Heart right ventricle (tissue), 16 donors: Measurements from ENCODE around the gene ARID3B. TPM values are rescaled to one million over a fixed set of nuclear protein-coding genes. Genes with fewer than 3 reads are reported as not detected.
"Not testable (repeated sequence)": the region's sequence is repeated elsewhere in the genome, so short reads cannot be mapped to it uniquely, and the experiment has no call there.

Experiments used
- ATAC-seq, 8 donors: fragments of 200-7000 bp; cut with Tn5 transposase; one replicate each; pipeline ENCODE4 v1.9.1; 2020; ENCODE audit warnings: mild to moderate bottlenecking in 8 of 8, moderate library complexity in 8 of 8, moderate number of reproducible peaks in 1 of 8
- DNase-seq, 2 donors: peaks; one replicate each; pipeline ENCODE4 v3.0.0-alpha.2; 2020
- H3K27ac ChIP-seq, 10 donors: fragments of 200-600 bp; sonication (generic) in 2 of 10; one replicate each; pipeline versions ENCODE4 v1.5.0 to v1.8.0; 2020 to 2022; ENCODE audit warnings: mild to moderate bottlenecking in 3 of 10
- H3K27me3 ChIP-seq, 7 donors: fragments of 200-600 bp; one replicate each; pipeline ENCODE4 v1.8.0; 2021 to 2022; ENCODE audit warnings: mild to moderate bottlenecking in 2 of 7
- H3K36me3 ChIP-seq, 9 donors: fragments of 200-600 bp; sonication (generic) in 1 of 9; one replicate each; pipeline versions ENCODE4 v1.5.0 to v1.8.0; 2020 to 2022; ENCODE audit warnings: mild to moderate bottlenecking in 2 of 9
- H3K4me1 ChIP-seq, 9 donors: fragments of 200-600 bp; sonication (generic) in 1 of 9; one replicate each; pipeline versions ENCODE4 v1.5.0 to v1.8.0; 2020 to 2022; ENCODE audit warnings: mild to moderate bottlenecking in 4 of 9
- H3K4me3 ChIP-seq, 10 donors: fragments of 200-600 bp; sonication (generic) in 2 of 10; one replicate each; pipeline versions ENCODE4 v1.5.0 to v1.8.0; 2020 to 2022; ENCODE audit warnings: mild to moderate bottlenecking in 7 of 10, moderate library complexity in 2 of 10
- H3K9me3 ChIP-seq, 11 donors: fragments of 200-600 bp in 10 of 11; sonication (generic) in 2 of 11; one replicate each; pipeline versions ENCODE4 v1.5.0 to v1.8.0; 2013 to 2022; ENCODE audit warnings: mild to moderate bottlenecking in 2 of 11, control low read depth in 1 of 11, moderate library complexity in 1 of 11
- CTCF ChIP-seq, 9 donors: fragments of 200-600 bp; sonication (generic) in 2 of 9; IDR thresholded peaks; one replicate each; pipeline versions ENCODE4 v1.5.0 to v1.8.0; 2021 to 2022; ENCODE audit warnings: antibody characterized with exemption in 9 of 9, mild to moderate bottlenecking in 5 of 9, moderate library complexity in 1 of 9
- WGBS, 2 donors: extraction: QIAGEN DNeasy Blood & Tissue Kit; methylation state at CpG; one replicate each; pipeline ENCODE4 v1.1.7; 2013; ENCODE audit warnings: inconsistent platforms in 1 of 2; 5-methylcytosine and 5-hydroxymethylcytosine counted together
- intact Hi-C, 10 donors: fragments of 100-400 bp; cut with DNase I; formaldehyde crosslinking; loops; one replicate each; pipeline versions ENCODE4 v1.11.1 to v1.14.2; 2022
- polyA plus RNA-seq, 2 donors: library from polyadenylated mRNA; stranded (reverse); fragments of 200-250 nt; gene quantifications; one replicate each; pipeline ENCODE4 v1.2.3, GENCODE V29; 2013
- total RNA-seq, 10 donors: library from RNA; stranded (reverse); fragmentation: NEBNext Ultra II Directional in 3 of 10; extraction: Animal tissue kit (Norgen Biotek cat#: 25700) in 3 of 10; gene quantifications; one replicate each; pipeline versions ENCODE4 v1.2.1 to v1.2.4, GENCODE V29; 2021 to 2023
- donor health status: Arrhythmogenic right ventricular cardiomyopathy.
- donor health status: ischemic (EF 13 %, LVEDD 7.1; RV severe dilation, severe dysfunction).
- donor health status: healthy with polysubstance abuse.
- donor health status: DM: no; HTN: yes; CAD: no.
- donor health status: DM: no; HTN: no; CAD: no.
- donor health status: ischemic (EF 25% LVEDD 6.9; RV normal size, moderate dysfunction).
- donor health status: ischemic (EF 25% LVEDD 5.7; RV mildly dilated, moderate dysfunction).
- donor health status: healthy.
- donor health status: DM: yes; HTN: yes; CAD: no.
- donor health status: Ischemic cardiomyopathy.
- donor health status: ischemic (EF 35%, LVEDD 5.7; RV mildly dilated, moderate dysfunction).
- donor health status: nonischemic (EF 11% LVEDD 7.7; RV severe dilation, severe dysfunction).
- donor health status: DM: yes; HTN: yes; CAD: no.
- donor health status: PGD.
- donor health status: ischemic (EF 29% LVEDD 5.4; RV normal size, mild dysfunction).
- donor health status: nonischemic (EF 23%, LVEDD 6.1; RV moderate dilation, normal function).

The ARID3B gene
- total and polyA plus RNA-seq, 12 donors, result 1.2 to 3.7 (median 2.4) TPM

DNA sequence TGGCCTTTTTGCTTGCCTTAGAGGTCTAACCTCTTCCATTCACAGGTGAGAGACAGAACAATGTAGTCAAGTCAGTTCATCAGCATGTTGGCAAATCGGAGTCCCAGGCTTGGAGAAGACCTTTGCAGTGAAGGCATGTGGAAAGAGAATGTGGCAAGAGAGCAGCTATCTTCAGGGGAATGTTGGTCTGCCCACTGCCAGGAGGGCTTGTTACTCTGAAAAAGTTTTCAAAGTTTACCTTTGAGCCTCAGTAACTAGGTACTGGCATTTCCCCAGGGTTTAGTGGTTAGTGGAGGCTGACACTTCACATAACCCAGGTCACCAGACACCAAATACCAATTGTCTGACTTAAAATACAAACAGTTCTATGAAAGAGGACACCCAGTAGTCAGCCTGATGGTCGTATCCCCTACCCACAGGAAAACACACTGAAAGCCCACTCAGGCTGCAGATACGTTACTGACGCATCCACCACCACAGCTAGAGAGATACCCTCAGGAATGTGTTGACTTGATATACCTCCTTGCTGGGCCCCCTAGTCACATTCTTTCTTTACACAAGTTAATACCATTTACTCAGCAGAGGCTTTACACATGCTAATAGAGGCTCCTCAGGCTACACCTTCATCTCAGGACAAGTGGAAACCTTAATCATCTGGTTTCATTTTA lies 9.7 kb upstream of the ARID3B start:
- no peak for ATAC-seq
- intact Hi-C loops, result loop anchor here in 3 of 10 donors (5.0 to 10.0 kb wide), 3 partner anchors 49 to 66 kb away; partner anchors contain the start of gene UBL7 (in 1 of the 3)
- WGBS, 2 donors, result 76 to 77% methylated on average over 4 of the region's 4 CpGs

DNA sequence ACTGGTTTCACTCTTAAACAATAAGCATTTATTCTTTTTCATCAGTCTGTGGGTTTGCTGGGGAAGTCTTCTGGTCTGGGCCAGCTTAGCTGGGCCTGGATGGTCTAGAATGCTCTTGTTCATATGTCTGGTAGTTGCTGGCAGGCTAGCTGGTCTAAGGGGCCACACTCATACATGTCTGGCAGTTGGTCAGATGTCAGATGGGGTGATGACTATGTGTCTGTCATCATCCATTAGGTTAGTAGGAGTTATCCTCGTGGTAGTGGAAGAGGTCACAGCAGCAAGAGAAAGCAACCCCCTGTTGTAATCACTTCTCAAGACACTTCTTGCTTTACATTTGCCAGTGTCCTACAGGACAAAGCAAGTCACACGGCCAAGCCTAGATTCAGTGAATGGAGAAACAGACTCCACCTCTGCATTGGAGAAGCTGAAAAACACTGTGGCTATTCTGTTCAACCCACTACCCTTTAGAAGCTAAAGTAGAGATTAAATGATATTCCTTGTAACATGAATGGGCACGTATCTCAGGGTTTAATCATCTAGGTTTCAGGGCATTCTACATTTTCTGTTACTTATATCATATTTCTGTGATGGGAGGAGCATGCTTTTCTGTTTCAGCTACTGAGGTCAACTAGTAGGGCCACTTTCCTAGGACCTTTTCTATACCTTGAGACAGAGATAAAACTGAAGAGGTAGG lies 5.5 kb upstream of the ARID3B start:
- TF ChIP-seq CTCF (IDR thresholded peaks at IDR 0.05), result no peak
- no peaks in the 10 kb centered on the region for H3K27me3 ChIP-seq
- no peak for ATAC-seq
- 53 to 55% methylated on average over 3 of the region's 3 CpGs for WGBS, 2 donors
- no peaks in the 10 kb centered on the region for H3K36me3 ChIP-seq
- H3K9me3 ChIP-seq, result no peaks in the 10 kb centered on the region
- H3K27ac ChIP-seq, result no peak overlapping the region
- DNase-seq, result no peak
- H3K4me3 ChIP-seq, result no peak overlapping the region
- peaks cover 5 to 13% (median 10%) of the 10 kb centered on the region in 9 donors for H3K4me1 ChIP-seq
- intact Hi-C loops, result loop anchor here in 2 of 10 donors (10.0 kb wide), 2 partner anchors 61 to 71 kb away; partner anchors contain the start of gene UBL7 (in 1 of the 2)

More for the DNA sequence above, 9.7 kb upstream of the ARID3B start:
- no peaks in the 10 kb centered on the region for H3K9me3 ChIP-seq
- no peaks in the 10 kb centered on the region for H3K36me3 ChIP-seq
- no peak for TF ChIP-seq CTCF (IDR thresholded peaks at IDR 0.05)
- no peaks in the 10 kb centered on the region for H3K27me3 ChIP-seq
- no peak for DNase-seq
- H3K4me1 ChIP-seq, result peaks cover 0 to 4% (median 0%) of the 10 kb centered on the region in 9 donors
- no peak overlapping the region for H3K4me3 ChIP-seq
- H3K27ac ChIP-seq, result no peak overlapping the region

DNA sequence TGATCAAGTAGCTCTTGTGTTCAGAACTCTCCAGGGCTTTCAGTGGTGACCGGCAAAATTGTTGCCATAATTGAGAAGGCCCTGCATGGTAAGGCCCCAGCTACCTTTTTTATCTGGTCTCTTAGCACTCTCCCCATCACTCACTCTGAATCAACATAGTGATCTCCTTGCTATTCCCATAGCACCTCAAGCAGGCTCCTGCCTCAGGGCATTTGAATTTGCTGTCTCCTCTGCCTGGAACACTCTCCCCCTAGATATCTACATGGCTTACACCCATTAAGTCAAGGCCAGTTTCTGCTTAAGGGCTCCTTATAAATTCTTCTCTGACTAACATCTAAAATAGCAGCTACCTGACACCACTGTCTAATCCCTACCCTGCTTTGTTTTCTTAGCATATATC lies 3.3 kb upstream of the ARID3B start:
- TF ChIP-seq CTCF (IDR thresholded peaks at IDR 0.05), result no peak
- ATAC-seq (no peak), DNase-seq (no peak)
- WGBS, 2 donors, result 93 to 95% methylated on average over 1 of the region's 1 CpG
- Histone ChIP-seq H3K36me3 (no peaks in the 10 kb centered on the region), H3K9me3 (no peaks in the 10 kb centered on the region), H3K4me1 (peaks cover 6 to 29% (median 21%) of the 10 kb centered on the region in 9 donors), H3K27me3 (no peaks in the 10 kb centered on the region), H3K4me3 (no peak overlapping the region), H3K27ac (no peak overlapping the region)
- intact Hi-C loops, result loop anchor here in 2 of 10 donors (10.0 kb wide), 2 partner anchors 63 to 73 kb away; partner anchors contain the start of gene UBL7 (in 1 of the 2)

- not testable (repeated sequence) for DNase-seq, H3K9me3 ChIP-seq, H3K27ac ChIP-seq, ATAC-seq, H3K27me3 ChIP-seq, H3K4me3 ChIP-seq, H3K36me3 ChIP-seq
- WGBS, 2 donors, result 95% methylated on average over 12 of the region's 12 CpGs
- H3K4me1 ChIP-seq, result peaks cover 6 to 35% (median 21%) of the 10 kb centered on the region in 9 donors
- intact Hi-C loops, result loop anchor here in 2 of 10 donors (10.0 kb wide), 2 partner anchors 65 to 75 kb away; partner anchors contain the start of gene UBL7 (in 1 of the 2)
These were observed 1.5 kb upstream of the ARID3B start for GRCh38 chr15:74539521-74539920.
